Keratinocyte (primary cell): ENCODE results near the gene RANBP17. TPM values are rescaled to one million over a fixed set of nuclear protein-coding genes. Genes with fewer than 3 reads are reported as not detected.

Experiments used
- DNase-seq: peaks from one replicate; pipeline ENCODE4 v3.0.0-alpha.2; 2011; ENCODE audit warnings: low read depth, missing footprints, low spot score
- FAIRE-seq: peaks from 2 replicates; lab custom pipeline; 2011; peaks lifted over from hg19 to GRCh38; lab: Jason Lieb, UNC
- H2AFZ ChIP-seq: 2 replicates; pipeline ENCODE4 v1.6.0; 2012; ENCODE audit warnings: low read length, control low read depth, inconsistent platforms; ENCODE audit not compliant: control insufficient read depth
- H3K27ac ChIP-seq: 2 replicates; pipeline ENCODE4 v1.5.1; 2011; ENCODE audit warnings: low read length; ENCODE audit not compliant: control insufficient read depth, insufficient read depth
- H3K27me3 ChIP-seq: 3 replicates; pipeline ENCODE4 v1.6.0; 2011; ENCODE audit warnings: low read length; ENCODE audit not compliant: control insufficient read depth, insufficient read depth; ENCODE audit errors: extremely low read depth
- H3K36me3 ChIP-seq, 2 experiments: 2 replicates in 1 of 2; 3 replicates in 1 of 2; pipeline ENCODE4 v1.5.1; 2011; ENCODE audit warnings: low read length in 2 of 2, mild to moderate bottlenecking in 1 of 2; ENCODE audit not compliant: control insufficient read depth in 2 of 2, insufficient read depth in 2 of 2; ENCODE audit errors: extremely low read depth in 1 of 2
- H3K4me1 ChIP-seq: 3 replicates; pipeline ENCODE4 v1.5.1; 2011; ENCODE audit warnings: low read length; ENCODE audit not compliant: control insufficient read depth, insufficient read depth; ENCODE audit errors: extremely low read depth
- H3K4me2 ChIP-seq: 3 replicates; pipeline ENCODE4 v1.6.0; 2011; ENCODE audit warnings: low read depth, low read length; ENCODE audit not compliant: control insufficient read depth, insufficient read depth; ENCODE audit errors: extremely low read depth
- H3K4me3 ChIP-seq, 3 experiments: fragments of 200-600 bp in 1 of 3; sonication (generic) in 1 of 3; 2 replicates in 2 of 3; 3 replicates in 1 of 3; pipeline ENCODE4 v1.5.1; 2011 to 2016; ENCODE audit warnings: low read length in 3 of 3, mild to moderate bottlenecking in 3 of 3, control low read depth in 2 of 3, inconsistent platforms in 1 of 3, low read depth in 1 of 3, mixed read lengths in 1 of 3, mixed run types in 1 of 3, moderate library complexity in 1 of 3; ENCODE audit not compliant: control insufficient read depth in 2 of 3, insufficient read depth in 2 of 3; ENCODE audit errors: extremely low read depth in 1 of 3
- H3K79me2 ChIP-seq: 2 replicates; pipeline ENCODE4 v1.6.0; 2012; ENCODE audit warnings: low read length; ENCODE audit not compliant: control insufficient read depth, insufficient read depth
- H3K9ac ChIP-seq: 3 replicates; pipeline ENCODE4 v1.6.0; 2011; ENCODE audit warnings: low read length; ENCODE audit not compliant: control insufficient read depth, insufficient read depth; ENCODE audit errors: extremely low read depth
- H3K9me1 ChIP-seq: 3 replicates; pipeline ENCODE4 v1.6.0; 2011; ENCODE audit warnings: low read length; ENCODE audit not compliant: control insufficient read depth, insufficient read depth; ENCODE audit errors: extremely low read depth
- H3K9me3 ChIP-seq: 2 replicates; pipeline ENCODE4 v1.5.1; 2012; ENCODE audit warnings: low read depth, low read length; ENCODE audit not compliant: control insufficient read depth
- H4K20me1 ChIP-seq: 3 replicates; pipeline ENCODE4 v1.6.0; 2011; ENCODE audit warnings: low read length; ENCODE audit not compliant: control insufficient read depth, insufficient read depth; ENCODE audit errors: extremely low read depth
- EZH2 ChIP-seq: IDR thresholded peaks from one replicate; pipeline ENCODE4 v1.6.1; 2012; ENCODE audit warnings: inconsistent platforms, mild to moderate bottlenecking, low read length, moderate library complexity
- dilution Hi-C: fragments of 300-500 bp; cut with MboI; formaldehyde crosslinking; loops from one replicate; pipeline ENCODE4 v1.7.0; 2020; ENCODE audit warnings: low sequenced_read_pairs; ENCODE audit not compliant: extremely low pct_ligation_motif_present
- polyA plus RNA-seq, 5 experiments: library from polyadenylated mRNA; depleted of rRNA in 3 of 5; stranded (reverse) in 3 of 5; stranded (forward) in 1 of 5; unstranded in 1 of 5; fragments of >200 nt; gene quantifications; 1 replicate in 1 of 5; 2 replicates in 3 of 5; 3 replicates in 1 of 5; pipeline versions ENCODE4 v1.2.1 to v1.2.3, GENCODE V29; 2011 to 2012; ENCODE audit warnings: missing spikeins in 2 of 5, low read depth in 1 of 5, low replicate concordance in 1 of 5
- TF ChIP-seq, protein P1 (sequence below), 3 experiments: IDR thresholded peaks in 1 of 3; conservative IDR thresholded peaks in 1 of 3; optimal IDR thresholded peaks in 1 of 3; 2 replicates in 2 of 3; 3 replicates in 1 of 3; pipeline versions ENCODE3 to v1.5.1; 2011; ENCODE audit warnings: low read length in 3 of 3, mild to moderate bottlenecking in 3 of 3, moderate library complexity in 2 of 3, control low read depth in 1 of 3, inconsistent platforms in 1 of 3; ENCODE audit not compliant: insufficient read depth in 2 of 3; ENCODE audit errors: extremely low read depth in 1 of 3

Gene RANBP17
- polyA plus RNA-seq, 1 donor (not counting 4 experiments of a cell fraction or from before 2014, with no cell fraction given), result 0.97 TPM

DNA sequence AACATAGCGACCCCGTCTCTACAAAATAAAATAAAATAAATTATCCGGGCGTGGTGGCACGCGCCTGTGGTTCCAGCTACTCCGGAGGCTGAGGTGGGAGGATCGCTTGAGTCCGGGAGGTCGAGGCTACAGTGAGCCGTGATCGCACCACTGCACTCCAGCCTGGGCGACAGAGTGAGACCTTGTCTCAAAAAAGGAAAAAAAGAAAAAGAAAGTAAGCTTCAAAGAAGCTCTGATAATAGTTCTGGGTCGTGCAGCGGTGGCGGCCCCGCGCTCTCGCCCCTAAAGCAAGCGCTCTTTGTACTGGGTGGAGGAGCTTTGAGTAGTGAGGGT is 454.1 kb downstream of the RANBP17 start:
- H3K4me3 ChIP-seq, result no peak overlapping the region
- no peaks in the 10 kb centered on the region for H3K9me1 ChIP-seq
- H3K4me1 ChIP-seq, result no peaks in the 10 kb centered on the region
- no peaks in the 10 kb centered on the region for H3K36me3 ChIP-seq
- no peak overlapping the region for H2AFZ ChIP-seq
- no peak for TF ChIP-seq EZH2
- TF ChIP-seq, protein P1, sequence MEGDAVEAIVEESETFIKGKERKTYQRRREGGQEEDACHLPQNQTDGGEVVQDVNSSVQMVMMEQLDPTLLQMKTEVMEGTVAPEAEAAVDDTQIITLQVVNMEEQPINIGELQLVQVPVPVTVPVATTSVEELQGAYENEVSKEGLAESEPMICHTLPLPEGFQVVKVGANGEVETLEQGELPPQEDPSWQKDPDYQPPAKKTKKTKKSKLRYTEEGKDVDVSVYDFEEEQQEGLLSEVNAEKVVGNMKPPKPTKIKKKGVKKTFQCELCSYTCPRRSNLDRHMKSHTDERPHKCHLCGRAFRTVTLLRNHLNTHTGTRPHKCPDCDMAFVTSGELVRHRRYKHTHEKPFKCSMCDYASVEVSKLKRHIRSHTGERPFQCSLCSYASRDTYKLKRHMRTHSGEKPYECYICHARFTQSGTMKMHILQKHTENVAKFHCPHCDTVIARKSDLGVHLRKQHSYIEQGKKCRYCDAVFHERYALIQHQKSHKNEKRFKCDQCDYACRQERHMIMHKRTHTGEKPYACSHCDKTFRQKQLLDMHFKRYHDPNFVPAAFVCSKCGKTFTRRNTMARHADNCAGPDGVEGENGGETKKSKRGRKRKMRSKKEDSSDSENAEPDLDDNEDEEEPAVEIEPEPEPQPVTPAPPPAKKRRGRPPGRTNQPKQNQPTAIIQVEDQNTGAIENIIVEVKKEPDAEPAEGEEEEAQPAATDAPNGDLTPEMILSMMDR (optimal IDR thresholded peaks at IDR 0.05 in 1 of 3, IDR thresholded peaks at IDR 0.05 in 1 of 3, conservative IDR thresholded peaks at IDR 0.05 in 1 of 3; ENCODE audit: extremely low read depth in 1 of 3, insufficient read depth in 2 of 3, low read length in 3 of 3), result no peak
- FAIRE-seq (no peak), DNase-seq (no peak)
- no peak overlapping the region for H3K27ac ChIP-seq
- H3K4me2 ChIP-seq, result peak overlapping the region; percentile 10
- peaks cover 3% of the 10 kb centered on the region for H4K20me1 ChIP-seq
- peaks cover 92% of the 10 kb centered on the region for H3K27me3 ChIP-seq
- no peaks in the 10 kb centered on the region for H3K9me3 ChIP-seq
- dilution Hi-C loops, result no loop called here
- no peak overlapping the region for H3K9ac ChIP-seq
- H3K79me2 ChIP-seq, result no peaks in the 10 kb centered on the region

DNA sequence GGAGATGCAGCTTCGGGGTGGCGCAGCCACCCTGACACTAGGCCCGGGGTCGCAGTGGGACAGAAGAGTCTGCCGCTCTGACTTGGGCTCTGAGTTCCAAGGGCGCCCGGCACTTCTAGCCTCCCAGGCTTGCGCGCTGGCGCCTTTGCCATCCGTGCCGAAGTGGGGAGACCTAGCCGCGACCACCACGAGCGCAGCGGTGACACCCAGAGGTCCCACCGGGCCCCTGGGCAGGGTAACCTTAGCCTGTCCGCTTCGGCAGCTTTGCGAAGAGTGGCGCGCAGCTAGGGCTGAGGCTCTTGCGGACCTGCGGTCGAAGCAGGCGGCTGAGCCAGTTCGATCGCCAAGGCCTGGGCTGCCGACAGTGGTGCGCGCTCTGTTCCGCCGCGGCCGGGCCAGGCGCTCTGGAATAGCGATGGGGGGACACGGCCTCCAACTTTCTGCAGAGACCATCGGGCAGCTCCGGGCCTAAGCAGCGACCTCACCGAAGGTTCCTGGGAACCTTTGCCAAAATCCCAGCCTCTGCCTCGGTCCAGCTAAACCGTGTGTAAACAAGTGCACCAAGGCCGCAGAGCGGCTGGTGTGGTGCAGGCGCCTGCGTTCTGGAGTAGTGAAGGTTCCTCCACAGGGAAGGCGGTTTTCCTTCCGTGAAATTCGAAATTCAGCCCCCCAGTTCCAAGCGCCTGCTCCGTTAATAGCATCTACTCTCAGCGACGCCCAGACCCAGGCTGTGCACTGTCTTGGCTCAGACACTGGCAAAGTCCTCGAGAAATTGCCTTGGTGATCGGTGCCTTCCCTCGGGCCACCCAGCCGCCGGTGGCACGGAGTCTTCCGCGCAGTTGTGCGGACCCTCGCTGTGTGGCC is 454.7 kb downstream of the RANBP17 start:
- no peaks in the 10 kb centered on the region for H3K36me3 ChIP-seq
- DNase-seq (no peak), FAIRE-seq (no peak)
- H3K4me3 ChIP-seq, result no peak overlapping the region
- peaks cover 88% of the 10 kb centered on the region for H3K27me3 ChIP-seq
- H3K27ac ChIP-seq, result no peak overlapping the region
- no peaks in the 10 kb centered on the region for H3K9me1 ChIP-seq
- peak overlapping the region; percentile 10 for H3K4me2 ChIP-seq
- no peaks in the 10 kb centered on the region for H3K79me2 ChIP-seq
- H4K20me1 ChIP-seq, result peaks cover 3% of the 10 kb centered on the region
- H3K9ac ChIP-seq, result no peak overlapping the region
- H3K4me1 ChIP-seq, result no peaks in the 10 kb centered on the region
- no peak overlapping the region for H2AFZ ChIP-seq
- no peaks in the 10 kb centered on the region for H3K9me3 ChIP-seq
- dilution Hi-C loops, result no loop called here
- TF ChIP-seq EZH2, result peak; percentile 58
- TF ChIP-seq, protein P1 (optimal IDR thresholded peaks at IDR 0.05 in 1 of 3, IDR thresholded peaks at IDR 0.05 in 1 of 3, conservative IDR thresholded peaks at IDR 0.05 in 1 of 3; ENCODE audit: extremely low read depth in 1 of 3, insufficient read depth in 2 of 3, low read length in 3 of 3), result no peak
